GM12878 (cell line): ENCODE data around the gene CYP1A2.

Experiments used
- BCL11A ChIP-seq: IDR thresholded peaks from 2 replicates; pipeline ENCODE4 v1.6.1; 2011; ENCODE audit warnings: low read depth, low read length
- EZH2 ChIP-seq: IDR thresholded peaks from 2 replicates; pipeline ENCODE4 v1.6.1; 2012; ENCODE audit warnings: low read depth, mild to moderate bottlenecking, control low read depth, inconsistent platforms, low read length, borderline replicate concordance; ENCODE audit not compliant: control insufficient read depth
- GABPA ChIP-seq: IDR thresholded peaks from 2 replicates; pipeline ENCODE4 v1.6.1; 2014; ENCODE audit warnings: antibody characterized with exemption, low read depth, mild to moderate bottlenecking, inconsistent platforms
- HDAC6 ChIP-seq: fragments of 200-600 bp; sonication (generic); IDR thresholded peaks from one replicate; pipeline ENCODE4 v1.8.0; 2017; ENCODE audit warnings: antibody characterized with exemption; ENCODE audit not compliant: unreplicated experiment
- MTA2 ChIP-seq: fragments of 450-650 bp; IDR thresholded peaks from 2 replicates; pipeline ENCODE4 v1.6.1; 2016; ENCODE audit warnings: low read depth, mild to moderate bottlenecking, moderate library complexity
- PAX8 ChIP-seq: fragments of 450-650 bp; IDR thresholded peaks from 2 replicates; pipeline ENCODE4 v1.6.1; 2017; ENCODE audit warnings: mild to moderate bottlenecking, moderate library complexity
- POLR2AphosphoS5 ChIP-seq: IDR thresholded peaks from 2 replicates; pipeline ENCODE4 v1.6.1; 2011; ENCODE audit warnings: mild to moderate bottlenecking, low read length, inconsistent platforms
- RELA ChIP-seq: fragments of 450-650 bp; IDR thresholded peaks from 2 replicates; pipeline ENCODE4 v1.8.0; 2014; ENCODE audit warnings: borderline replicate concordance; ENCODE audit not compliant: partially characterized antibody
- SP1 ChIP-seq: IDR thresholded peaks from one replicate; pipeline ENCODE4 v1.6.1; 2011; ENCODE audit warnings: low read depth, low read length
- TF ChIP-seq, protein P1 (sequence below), 3 experiments: IDR thresholded peaks in 2 of 3; conservative IDR thresholded peaks in 1 of 3; 2 replicates each; pipeline ENCODE4 v1.5.1; 2011; ENCODE audit warnings: low read depth in 3 of 3, low read length in 3 of 3, mild to moderate bottlenecking in 3 of 3, control low read depth in 2 of 3, moderate library complexity in 2 of 3, inconsistent platforms in 1 of 3, mixed read lengths in 1 of 3; ENCODE audit not compliant: control insufficient read depth in 2 of 3, insufficient read depth in 1 of 3; ENCODE audit errors: extremely low read depth in 1 of 3

- TF ChIP-seq PAX8: no peak
- TF ChIP-seq EZH2: no peak
- TF ChIP-seq RELA: no peak
- TF ChIP-seq BCL11A: no peak
- TF ChIP-seq HDAC6: no peak
- TF ChIP-seq GABPA: no peak
- TF ChIP-seq POLR2AphosphoS5: no peak
- no peak for TF ChIP-seq MTA2
- TF ChIP-seq SP1: no peak
- TF ChIP-seq, protein P1, sequence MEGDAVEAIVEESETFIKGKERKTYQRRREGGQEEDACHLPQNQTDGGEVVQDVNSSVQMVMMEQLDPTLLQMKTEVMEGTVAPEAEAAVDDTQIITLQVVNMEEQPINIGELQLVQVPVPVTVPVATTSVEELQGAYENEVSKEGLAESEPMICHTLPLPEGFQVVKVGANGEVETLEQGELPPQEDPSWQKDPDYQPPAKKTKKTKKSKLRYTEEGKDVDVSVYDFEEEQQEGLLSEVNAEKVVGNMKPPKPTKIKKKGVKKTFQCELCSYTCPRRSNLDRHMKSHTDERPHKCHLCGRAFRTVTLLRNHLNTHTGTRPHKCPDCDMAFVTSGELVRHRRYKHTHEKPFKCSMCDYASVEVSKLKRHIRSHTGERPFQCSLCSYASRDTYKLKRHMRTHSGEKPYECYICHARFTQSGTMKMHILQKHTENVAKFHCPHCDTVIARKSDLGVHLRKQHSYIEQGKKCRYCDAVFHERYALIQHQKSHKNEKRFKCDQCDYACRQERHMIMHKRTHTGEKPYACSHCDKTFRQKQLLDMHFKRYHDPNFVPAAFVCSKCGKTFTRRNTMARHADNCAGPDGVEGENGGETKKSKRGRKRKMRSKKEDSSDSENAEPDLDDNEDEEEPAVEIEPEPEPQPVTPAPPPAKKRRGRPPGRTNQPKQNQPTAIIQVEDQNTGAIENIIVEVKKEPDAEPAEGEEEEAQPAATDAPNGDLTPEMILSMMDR (IDR thresholded peaks at IDR 0.05 in 2 of 3, conservative IDR thresholded peaks at IDR 0.05 in 1 of 3; ENCODE audit: control insufficient read depth in 2 of 3, extremely low read depth in 1 of 3, insufficient read depth in 1 of 3, low read depth in 3 of 3, low read length in 3 of 3): no peak
Observed at GRCh38 chr15:74762791-74763150, 14.1 kb downstream of the CYP1A2 start.
